ENCODE results near the gene LIAS.
"Not testable (repeated sequence)": the region's sequence is repeated elsewhere in the genome, so short reads cannot be mapped to it uniquely, and the experiment has no call there.

The LIAS gene

GRCh38 chr4:39504538-39504937 lies 45.7 kb downstream of the LIAS start:
- no peak for TF ChIP-seq TAF1 (IDR thresholded peaks at IDR 0.05; ENCODE audit: borderline replicate concordance, low read depth, low read length)
- no peak for TF ChIP-seq POLR2A (IDR thresholded peaks at IDR 0.05; ENCODE audit: low read depth, low read length)
- TF ChIP-seq POLR2AphosphoS5 (IDR thresholded peaks at IDR 0.05; ENCODE audit: low read depth, low read length), result no peak
- FAIRE-seq (no peak), DNase-seq (ENCODE audit: insufficient read length) (no peak)

- FAIRE-seq (no peak), DNase-seq (ENCODE audit: insufficient read length) (no peak)
- no peak for TF ChIP-seq POLR2AphosphoS5 (IDR thresholded peaks at IDR 0.05; ENCODE audit: low read depth, low read length)
- no peak for TF ChIP-seq TAF1 (IDR thresholded peaks at IDR 0.05; ENCODE audit: borderline replicate concordance, low read depth, low read length)
- TF ChIP-seq POLR2A (IDR thresholded peaks at IDR 0.05; ENCODE audit: low read depth, low read length), result no peak
Measured at GRCh38 chr4:39505581-39505980, 46.7 kb downstream of the LIAS start.

- DNase-seq (ENCODE audit: insufficient read length), result no peak
- TF ChIP-seq POLR2A (IDR thresholded peaks at IDR 0.05; ENCODE audit: low read depth, low read length), result no peak
- FAIRE-seq, result no peak
Measured at GRCh38 chr4:39510348-39510929, 51.6 kb downstream of the LIAS start.

GRCh38 chr4:39514266-39514665 lies 55.4 kb downstream of the LIAS start:
- not testable (repeated sequence) for FAIRE-seq; DNase-seq (ENCODE audit: insufficient read length)

- TF ChIP-seq POLR2AphosphoS5 (IDR thresholded peaks at IDR 0.05; ENCODE audit: low read depth, low read length), result no peak
- TF ChIP-seq POLR2A (IDR thresholded peaks at IDR 0.05; ENCODE audit: low read depth, low read length), result no peak
- no peak for TF ChIP-seq TAF1 (IDR thresholded peaks at IDR 0.05; ENCODE audit: borderline replicate concordance, low read depth, low read length)
- FAIRE-seq (no peak), DNase-seq (ENCODE audit: insufficient read length) (no peak)
Measured at GRCh38 chr4:39514888-39515401, 56.1 kb downstream of the LIAS start.

- not testable (repeated sequence) for DNase-seq (ENCODE audit: insufficient read length); FAIRE-seq
Measured at GRCh38 chr4:39515669-39516401, 57.0 kb downstream of the LIAS start.

GRCh38 chr4:39516407-39516966 lies 57.6 kb downstream of the LIAS start:
- FAIRE-seq (no peak), DNase-seq (ENCODE audit: insufficient read length) (no peak)
- TF ChIP-seq TAF1 (IDR thresholded peaks at IDR 0.05; ENCODE audit: borderline replicate concordance, low read depth, low read length), result no peak
- TF ChIP-seq POLR2A (IDR thresholded peaks at IDR 0.05; ENCODE audit: low read depth, low read length), result no peak
- TF ChIP-seq POLR2AphosphoS5 (IDR thresholded peaks at IDR 0.05; ENCODE audit: low read depth, low read length), result no peak

- DNase-seq (ENCODE audit: insufficient read length) (no peak), FAIRE-seq (no peak)
- TF ChIP-seq TAF1 (IDR thresholded peaks at IDR 0.05; ENCODE audit: borderline replicate concordance, low read depth, low read length), result no peak
- no peak for TF ChIP-seq POLR2AphosphoS5 (IDR thresholded peaks at IDR 0.05; ENCODE audit: low read depth, low read length)
- no peak for TF ChIP-seq POLR2A (IDR thresholded peaks at IDR 0.05; ENCODE audit: low read depth, low read length)
Measured at GRCh38 chr4:39518484-39518883, 59.6 kb downstream of the LIAS start.

GRCh38 chr4:39521253-39521919 lies 62.5 kb downstream of the LIAS start:
- FAIRE-seq (no peak), DNase-seq (ENCODE audit: insufficient read length) (no peak)
- TF ChIP-seq POLR2A (IDR thresholded peaks at IDR 0.05; ENCODE audit: low read depth, low read length) (no peak), TAF1 (IDR thresholded peaks at IDR 0.05; ENCODE audit: borderline replicate concordance, low read depth, low read length) (no peak), POLR2AphosphoS5 (IDR thresholded peaks at IDR 0.05; ENCODE audit: low read depth, low read length) (no peak)

GRCh38 chr4:39522068-39522467 lies 63.2 kb downstream of the LIAS start:
- DNase-seq (ENCODE audit: insufficient read length) (no peak), FAIRE-seq (no peak)
- no peak for TF ChIP-seq POLR2A (IDR thresholded peaks at IDR 0.05; ENCODE audit: low read depth, low read length)
- TF ChIP-seq TAF1 (IDR thresholded peaks at IDR 0.05; ENCODE audit: borderline replicate concordance, low read depth, low read length), result no peak
- no peak for TF ChIP-seq POLR2AphosphoS5 (IDR thresholded peaks at IDR 0.05; ENCODE audit: low read depth, low read length)

- no peak for DNase-seq (ENCODE audit: insufficient read length)
- no peak for FAIRE-seq
- TF ChIP-seq POLR2AphosphoS5 (IDR thresholded peaks at IDR 0.05; ENCODE audit: low read depth, low read length) (no peak), POLR2A (IDR thresholded peaks at IDR 0.05; ENCODE audit: low read depth, low read length) (no peak), TAF1 (IDR thresholded peaks at IDR 0.05; ENCODE audit: borderline replicate concordance, low read depth, low read length) (no peak)
Measured at GRCh38 chr4:39524161-39524957, 65.5 kb downstream of the LIAS start.

Measured in GM12892 (cell line).